C4-2B (cell line): ENCODE data around the gene HOXA6.

Experiments
- CTCF ChIP-seq: fragments of 450-650 bp; conservative IDR thresholded peaks from 2 replicates; pipeline ENCODE4 v1.5.1; 2017; ENCODE audit warnings: mild to moderate bottlenecking
- ZFX ChIP-seq: fragments of 450-650 bp; IDR thresholded peaks from 2 replicates; pipeline ENCODE4 v1.6.1; 2017

DNA sequence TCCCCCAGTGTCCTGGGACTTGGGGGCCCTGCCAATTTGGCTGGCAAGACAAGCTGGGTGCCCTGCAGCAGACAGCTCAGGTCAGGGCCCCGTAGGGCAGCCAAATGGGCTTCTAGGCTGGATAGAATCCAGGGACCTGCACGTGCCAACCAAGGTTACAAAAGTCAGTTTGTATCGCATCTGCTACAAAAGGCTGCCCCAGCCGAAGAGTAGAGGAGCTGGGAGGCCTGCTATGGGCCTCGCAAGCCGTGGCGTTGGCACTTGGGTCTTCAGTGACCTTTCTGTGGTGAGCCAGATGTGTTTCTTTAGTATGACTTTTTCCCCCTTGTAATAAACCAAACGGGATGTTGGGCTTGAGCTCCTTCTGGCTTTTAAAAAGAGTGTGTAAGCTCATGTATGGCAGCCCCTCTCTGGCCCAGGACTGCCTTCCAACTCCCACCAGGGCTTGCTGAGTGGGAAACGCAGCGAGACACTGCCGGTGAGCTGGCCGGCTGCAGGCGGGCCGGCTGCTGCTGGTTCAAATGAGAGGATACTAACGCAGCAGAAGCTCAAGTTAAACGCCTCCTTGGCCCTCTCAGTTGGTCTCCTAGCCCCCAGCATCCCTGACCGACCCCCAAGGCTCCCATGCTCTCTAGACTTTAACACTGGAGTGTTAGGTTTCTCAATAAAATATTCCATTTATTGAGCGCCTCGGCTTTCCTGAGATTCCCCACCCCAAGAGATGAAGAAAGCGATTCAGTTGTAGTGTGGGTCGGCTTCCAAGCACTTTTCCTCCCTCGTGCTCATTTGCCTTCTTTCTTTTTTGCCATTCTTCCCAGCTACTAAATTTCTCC lies 29.6 kb upstream of the HOXA6 start:
- TF ChIP-seq CTCF, result no peak
- TF ChIP-seq ZFX, result no peak
